Activated CD8-positive, alpha-beta memory T cell treated with anti-CD3 and anti-CD28 coated beads, Interleukin-2, amount 50 U/mL, for 24 hours (primary cell): ENCODE measurements around the gene PHPT1.

ENCODE experiments used
- DNase-seq: peaks from one replicate; pipeline ENCODE4 v3.0.0-alpha.2; 2020; ENCODE audit errors: extremely low read depth

PHPT1 gene

DNA sequence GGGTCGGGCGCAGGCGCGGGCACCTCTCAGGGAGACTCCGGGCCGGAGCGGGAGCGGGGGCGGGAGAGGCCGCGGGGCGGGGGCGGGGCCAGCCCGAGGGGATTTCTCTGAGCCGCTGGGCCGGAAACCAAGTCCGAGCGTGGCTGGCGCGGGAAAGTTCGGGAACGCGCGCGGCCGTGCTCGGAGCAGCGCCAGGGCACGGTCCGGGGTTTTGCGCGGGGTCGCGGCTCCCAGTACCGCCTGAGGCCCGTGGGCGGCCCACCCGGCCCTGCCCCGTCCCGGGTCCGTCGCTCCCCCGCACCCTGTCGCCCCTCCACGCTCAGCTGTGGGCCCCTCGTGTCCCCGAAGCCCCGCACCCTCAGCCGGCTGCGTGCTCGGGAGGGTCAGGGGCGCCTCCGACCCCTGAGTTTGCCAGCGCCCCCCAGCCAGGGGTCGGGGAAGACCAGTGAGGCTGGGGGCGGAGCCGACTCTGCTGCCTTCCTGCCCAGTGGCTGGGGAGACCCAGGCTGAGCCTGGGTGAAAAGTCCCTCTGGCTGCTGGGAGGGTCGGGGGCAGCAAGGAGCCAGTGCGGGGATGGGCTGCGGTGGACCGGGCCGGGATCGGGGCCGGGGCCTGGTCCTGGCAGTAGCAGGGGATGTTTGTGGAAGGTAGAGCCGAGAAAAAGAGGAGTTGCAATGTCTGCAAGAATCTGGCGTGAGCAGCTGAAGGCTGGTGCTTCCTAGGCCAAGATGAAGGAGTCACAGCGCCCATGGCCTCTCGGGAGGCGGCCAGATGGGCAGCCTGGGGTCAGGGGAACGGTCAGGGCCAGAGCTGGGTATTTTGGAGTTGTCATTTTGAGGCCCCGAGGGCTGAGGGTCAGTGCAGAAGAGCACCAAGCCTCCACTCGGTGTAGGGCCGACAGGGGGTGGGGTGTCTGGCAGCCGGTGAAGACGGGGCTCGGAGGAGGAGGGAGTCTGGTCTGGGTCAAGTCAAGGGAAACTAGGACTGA lies 37.7 kb downstream of the PHPT1 start:
- no peak for DNase-seq

GRCh38 chr9:136888454-136888853 lies 39.2 kb downstream of the PHPT1 start:
- DNase-seq = no peak

GRCh38 chr9:136889858-136890257 lies 40.6 kb downstream of the PHPT1 start:
- no peak for DNase-seq

DNA sequence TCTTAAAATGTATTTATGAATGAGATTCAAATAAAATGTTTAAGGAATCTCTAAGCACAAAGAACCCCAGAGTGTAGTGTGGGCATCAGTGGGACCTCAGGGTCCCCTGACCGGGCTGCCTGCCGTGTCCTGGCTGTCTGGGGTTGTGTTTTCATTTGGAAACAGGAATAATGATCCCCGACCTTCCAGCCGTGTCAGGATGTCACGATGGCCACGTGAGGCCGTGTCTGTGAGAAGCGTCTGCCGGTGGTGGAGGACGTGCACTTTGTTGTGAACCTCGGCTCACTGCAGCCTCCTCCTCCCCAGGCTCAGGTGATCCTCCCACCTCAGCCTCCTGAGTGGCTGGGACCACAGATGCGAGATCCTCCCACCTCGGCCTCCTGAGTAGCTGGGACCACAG lies 41.5 kb downstream of the PHPT1 start:
- no peak for DNase-seq

- no peak for DNase-seq
Measured at GRCh38 chr9:136896027-136896426, 46.8 kb downstream of the PHPT1 start.

DNA sequence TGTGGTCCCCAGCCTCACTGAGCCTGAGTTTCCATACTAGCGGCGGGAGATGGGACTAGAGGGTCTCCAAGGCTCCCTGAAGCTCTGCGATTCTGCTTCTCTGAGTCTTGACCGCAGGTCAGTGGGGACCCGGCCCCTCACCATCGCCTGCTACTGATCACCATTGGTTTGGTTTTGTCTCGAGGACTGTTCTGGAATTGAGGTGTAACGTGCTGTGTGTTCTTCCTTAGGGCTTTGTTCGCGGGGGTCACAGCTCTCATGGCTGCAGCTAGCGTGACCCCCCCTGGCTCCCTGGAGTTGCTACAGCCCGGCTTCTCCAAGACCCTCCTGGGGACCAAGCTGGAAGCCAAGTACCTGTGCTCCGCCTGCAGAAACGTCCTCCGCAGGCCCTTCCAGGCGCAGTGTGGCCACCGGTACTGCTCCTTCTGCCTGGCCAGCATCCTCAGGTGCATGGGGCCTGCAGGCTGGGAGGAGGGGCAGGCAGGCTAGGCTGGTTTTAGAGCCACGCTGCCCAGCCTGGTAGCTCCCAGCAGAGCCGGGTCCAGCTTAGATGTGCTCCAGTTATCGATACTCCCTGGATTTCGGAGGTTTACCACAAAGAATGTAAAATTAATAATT lies 49.4 kb downstream of the PHPT1 start:
- DNase-seq = no peak

DNA sequence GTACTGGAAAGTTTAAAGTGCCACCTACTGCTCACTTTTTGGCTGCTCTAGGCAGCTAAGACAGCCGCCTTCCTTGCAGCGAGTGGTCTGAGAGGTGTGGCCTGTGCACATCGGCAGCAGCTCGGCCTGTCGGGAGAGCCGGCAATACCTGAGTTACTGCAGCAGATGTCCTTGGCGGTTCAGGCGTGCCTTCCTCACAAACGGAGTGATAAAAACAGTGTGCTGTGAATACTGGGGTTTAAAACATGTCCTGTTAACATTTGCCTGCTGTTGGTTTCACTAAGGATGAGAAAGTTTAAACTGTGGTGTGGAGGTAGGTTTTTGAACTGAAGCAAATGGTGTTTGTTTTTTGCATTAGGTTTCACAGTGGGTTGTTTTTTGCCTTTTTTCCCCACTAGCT lies 50.0 kb downstream of the PHPT1 start:
- no peak for DNase-seq

DNA sequence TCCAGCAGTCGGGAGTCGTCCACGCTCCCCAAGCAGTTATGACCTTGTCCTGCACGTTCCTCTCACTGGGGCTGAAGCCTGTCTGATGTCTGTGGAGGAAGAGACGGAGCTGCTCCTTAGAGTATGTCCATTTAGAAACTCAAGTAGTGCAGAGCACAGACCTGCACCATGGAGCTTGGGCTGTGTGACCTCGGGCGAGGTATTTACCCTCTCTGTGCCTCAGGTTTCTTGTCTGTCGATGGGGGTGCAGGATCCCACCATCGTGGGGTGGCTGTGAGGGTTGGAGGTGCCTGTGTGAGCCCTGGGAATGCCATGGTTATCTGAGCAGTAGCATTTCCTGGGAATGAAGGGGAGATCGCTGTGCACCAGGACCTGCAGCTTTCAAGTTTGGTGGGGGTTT lies 51.3 kb downstream of the PHPT1 start:
- DNase-seq = no peak
